Left lung (tissue), 10 donors: ENCODE results near the gene RC3H1. TPM values are rescaled to one million over a fixed set of nuclear protein-coding genes. Genes with fewer than 3 reads are reported as not detected.

Experiments
- ATAC-seq: fragments of 200-7000 bp; cut with Tn5 transposase; one replicate; pipeline ENCODE4 v1.9.1; 2020; ENCODE audit warnings: moderate library complexity
- DNase-seq, 4 donors: peaks; one replicate each; pipeline ENCODE4 v3.0.0-alpha.2; 2013 to 2020
- H3K27ac ChIP-seq, 2 donors: fragments of 200-600 bp; sonication (generic) in 1 of 2; one replicate each; pipeline versions ENCODE4 v1.5.0 to v1.8.0; 2020 to 2021
- H3K27me3 ChIP-seq, 2 donors: fragments of 200-600 bp; sonication (generic) in 1 of 2; one replicate each; pipeline versions ENCODE4 v1.5.0 to v1.8.0; 2020 to 2021
- H3K36me3 ChIP-seq, 2 donors: fragments of 200-600 bp; sonication (generic) in 1 of 2; one replicate each; pipeline versions ENCODE4 v1.5.0 to v1.8.0; 2020 to 2021
- H3K4me1 ChIP-seq, 2 donors: fragments of 200-600 bp; one replicate each; pipeline ENCODE4 v1.8.0; 2021
- H3K4me3 ChIP-seq, 2 donors: fragments of 200-600 bp; sonication (generic) in 1 of 2; one replicate each; pipeline versions ENCODE4 v1.5.0 to v1.8.0; 2020 to 2021; ENCODE audit warnings: mild to moderate bottlenecking in 1 of 2
- H3K9me3 ChIP-seq, 2 donors: fragments of 200-600 bp; sonication (generic) in 1 of 2; one replicate each; pipeline versions ENCODE4 v1.5.0 to v1.8.0; 2020 to 2021
- intact Hi-C, 2 donors: fragments of 100-400 bp; cut with DNase I; formaldehyde crosslinking; loops; one replicate each; pipeline versions ENCODE4 v1.11.2 to v1.14.2; 2022
- polyA plus RNA-seq, 6 donors: library from polyadenylated mRNA; unstranded; fragments of 120-200 nt; gene quantifications; one replicate each; pipeline ENCODE4 v1.2.1, GENCODE V29; 2013; ENCODE audit not compliant: insufficient read length in 6 of 6
- total RNA-seq, 2 donors: library from RNA; stranded (reverse); fragmentation: NEBNext Ultra II Directional; extraction: Animal tissue kit (Norgen Biotek cat#: 25700); gene quantifications; one replicate each; pipeline ENCODE4 v1.2.1, GENCODE V29; 2021
- TF ChIP-seq, protein P1 (sequence below), 2 donors: fragments of 200-600 bp; sonication (generic) in 1 of 2; IDR thresholded peaks; one replicate each; pipeline versions ENCODE4 v1.5.0 to v1.8.0; 2021; ENCODE audit warnings: antibody characterized with exemption in 2 of 2
- donor health status: DM: no; HTN: yes; CAD: no.
- donor health status: DM: no; HTN: no; CAD: no.

Gene RC3H1
- total and polyA plus RNA-seq, 8 donors: 13.3 to 35.7 (median 14.0) TPM

- TF ChIP-seq, protein P1, sequence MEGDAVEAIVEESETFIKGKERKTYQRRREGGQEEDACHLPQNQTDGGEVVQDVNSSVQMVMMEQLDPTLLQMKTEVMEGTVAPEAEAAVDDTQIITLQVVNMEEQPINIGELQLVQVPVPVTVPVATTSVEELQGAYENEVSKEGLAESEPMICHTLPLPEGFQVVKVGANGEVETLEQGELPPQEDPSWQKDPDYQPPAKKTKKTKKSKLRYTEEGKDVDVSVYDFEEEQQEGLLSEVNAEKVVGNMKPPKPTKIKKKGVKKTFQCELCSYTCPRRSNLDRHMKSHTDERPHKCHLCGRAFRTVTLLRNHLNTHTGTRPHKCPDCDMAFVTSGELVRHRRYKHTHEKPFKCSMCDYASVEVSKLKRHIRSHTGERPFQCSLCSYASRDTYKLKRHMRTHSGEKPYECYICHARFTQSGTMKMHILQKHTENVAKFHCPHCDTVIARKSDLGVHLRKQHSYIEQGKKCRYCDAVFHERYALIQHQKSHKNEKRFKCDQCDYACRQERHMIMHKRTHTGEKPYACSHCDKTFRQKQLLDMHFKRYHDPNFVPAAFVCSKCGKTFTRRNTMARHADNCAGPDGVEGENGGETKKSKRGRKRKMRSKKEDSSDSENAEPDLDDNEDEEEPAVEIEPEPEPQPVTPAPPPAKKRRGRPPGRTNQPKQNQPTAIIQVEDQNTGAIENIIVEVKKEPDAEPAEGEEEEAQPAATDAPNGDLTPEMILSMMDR (IDR thresholded peaks at IDR 0.05): no peak
- peaks cover 16 to 72% of the 10 kb centered on the region in 2 donors for H3K4me1 ChIP-seq
- ATAC-seq: no peak
- no peaks in the 10 kb centered on the region for H3K9me3 ChIP-seq
- DNase-seq: no peak
- no peaks in the 10 kb centered on the region for H3K27me3 ChIP-seq
- no peaks in the 10 kb centered on the region for H3K36me3 ChIP-seq
- H3K27ac ChIP-seq: no peak overlapping the region
- intact Hi-C loops: no loop called here
- no peak overlapping the region for H3K4me3 ChIP-seq
Measured at GRCh38 chr1:174013864-174014418, 8.2 kb downstream of the RC3H1 start.

DNA sequence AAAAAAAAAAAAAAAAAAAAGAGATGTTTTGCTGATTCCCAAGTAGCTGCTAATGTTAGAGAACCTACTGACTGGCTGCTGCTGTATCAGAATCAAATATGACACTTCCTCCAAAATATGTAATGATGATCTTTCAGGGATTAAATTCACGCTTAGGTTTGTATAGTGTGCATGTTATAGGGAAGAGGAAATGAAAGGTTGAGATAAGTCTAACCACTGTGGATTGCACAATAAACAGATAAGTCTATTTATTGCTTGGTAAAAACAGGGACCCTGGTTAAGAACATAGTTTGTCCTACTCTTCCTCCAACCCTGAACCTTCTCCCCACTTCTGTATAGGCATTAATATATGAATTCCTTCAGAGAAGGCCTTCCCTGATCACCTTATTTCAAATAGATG is 13.2 kb downstream of the RC3H1 start:
- Histone ChIP-seq H3K4me1 (peaks cover 4 to 66% of the 10 kb centered on the region in 2 donors), H3K9me3 (no peaks in the 10 kb centered on the region), H3K4me3 (no peak overlapping the region), H3K27me3 (no peaks in the 10 kb centered on the region), H3K36me3 (no peaks in the 10 kb centered on the region), H3K27ac (peak overlapping the region in 1 of 2 donors; percentile 79)
- ATAC-seq (peak; percentile 50), DNase-seq (no peak)
- TF ChIP-seq, protein P1 (IDR thresholded peaks at IDR 0.05): no peak
- intact Hi-C loops: no loop called here

- Histone ChIP-seq H3K9me3 (no peaks in the 10 kb centered on the region), H3K27ac (peak overlapping the region in 1 of 2 donors; percentile 79), H3K4me3 (no peak overlapping the region), H3K4me1 (peaks cover 4 to 63% of the 10 kb centered on the region in 2 donors), H3K27me3 (no peaks in the 10 kb centered on the region), H3K36me3 (no peaks in the 10 kb centered on the region)
- intact Hi-C loops: no loop called here
- no peak for DNase-seq
- TF ChIP-seq, protein P1 (IDR thresholded peaks at IDR 0.05): no peak
- no peak for ATAC-seq
Measured at GRCh38 chr1:174008269-174008668, 13.9 kb downstream of the RC3H1 start.

DNA sequence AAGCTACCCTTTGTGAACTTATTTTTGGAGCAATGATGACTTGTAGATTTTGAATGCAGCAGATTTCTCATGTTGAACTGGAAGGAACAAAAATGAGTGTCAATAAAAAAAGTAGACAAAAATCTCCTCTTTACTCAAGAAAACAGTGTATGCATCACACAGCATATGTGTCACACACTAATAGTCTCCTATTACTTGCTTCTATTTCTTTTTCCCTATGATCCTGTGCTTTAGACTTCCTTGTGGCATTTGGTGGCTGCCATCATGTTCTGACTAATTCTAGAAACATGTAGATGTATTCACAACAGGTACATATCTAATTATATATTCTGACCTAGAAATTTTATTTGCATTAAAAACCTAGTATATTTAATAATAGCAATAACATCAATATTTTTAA is 14.3 kb downstream of the RC3H1 start:
- Histone ChIP-seq H3K36me3 (no peaks in the 10 kb centered on the region), H3K27me3 (no peaks in the 10 kb centered on the region), H3K4me1 (peaks cover 4 to 61% of the 10 kb centered on the region in 2 donors), H3K27ac (peak overlapping the region in 1 of 2 donors; percentile 79), H3K9me3 (no peaks in the 10 kb centered on the region), H3K4me3 (no peak overlapping the region)
- intact Hi-C loops: no loop called here
- DNase-seq (no peak), ATAC-seq (no peak)
- TF ChIP-seq, protein P1 (IDR thresholded peaks at IDR 0.05): no peak

DNA sequence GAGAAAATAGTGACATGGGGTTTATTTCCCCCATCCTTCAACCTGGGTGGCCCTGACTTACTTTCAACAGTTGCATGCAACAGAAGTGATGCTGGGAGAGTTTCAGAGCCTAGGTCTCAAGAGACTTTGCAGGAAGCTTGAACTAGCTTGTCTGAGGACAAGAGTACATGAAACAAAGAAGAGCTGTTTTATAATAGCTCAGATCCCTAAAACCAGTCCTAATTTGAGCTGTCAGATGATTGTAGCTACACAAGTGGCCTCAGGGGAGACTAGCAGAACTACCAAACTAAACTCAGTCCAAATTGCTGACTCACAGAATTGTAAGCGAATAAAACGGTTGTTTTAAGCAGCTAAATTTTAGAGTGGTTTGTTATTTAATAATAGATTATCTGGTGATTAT is 17.1 kb downstream of the RC3H1 start:
- peak in 1 of 4 donors; percentile 5 for DNase-seq

More for the DNA sequence above, 17.1 kb downstream of the RC3H1 start:
- Histone ChIP-seq H3K36me3 (no peaks in the 10 kb centered on the region), H3K27ac (no peak overlapping the region), H3K27me3 (no peaks in the 10 kb centered on the region), H3K4me3 (no peak overlapping the region), H3K9me3 (no peaks in the 10 kb centered on the region), H3K4me1 (peaks cover 8 to 60% of the 10 kb centered on the region in 2 donors)
- intact Hi-C loops: no loop called here
- no peak for ATAC-seq
- TF ChIP-seq, protein P1 (IDR thresholded peaks at IDR 0.05): no peak
